Body of pancreas (tissue), 4 donors: ENCODE data around the gene CCDC198. TPM values are rescaled to one million over a fixed set of nuclear protein-coding genes. Genes with fewer than 3 reads are reported as not detected.
A peak's percentile ranks its signal among the peaks of the same experiment; 100 is the strongest.

Source experiments
- ATAC-seq: fragments of 150-250 bp; one replicate; pipeline ENCODE4 v1.9.1; 2016
- DNase-seq, 4 donors: peaks; one replicate each; pipeline ENCODE4 v3.0.0-alpha.2; 2019
- H3K27ac ChIP-seq, 4 donors: fragments of 200-600 bp; sonication (generic); 1 replicate in 3 of 4; 2 replicates in 1 of 4; pipeline versions ENCODE4 v1.5.1 to v1.6.1; 2016 to 2019; ENCODE audit warnings: mild to moderate bottlenecking in 1 of 4, mixed read lengths in 1 of 4, moderate library complexity in 1 of 4
- H3K27me3 ChIP-seq, 2 donors: fragments of 200-600 bp; sonication (generic); one replicate each; pipeline ENCODE4 v1.6.0; 2016; ENCODE audit warnings: mild to moderate bottlenecking in 1 of 2
- H3K36me3 ChIP-seq, 2 donors: fragments of 200-600 bp; sonication (generic); replicated peaks in 1 of 2; 2 replicates each; pipeline ENCODE4 v1.5.1; 2016; ENCODE audit warnings: low read depth in 2 of 2; ENCODE audit not compliant: insufficient read depth in 1 of 2
- H3K4me1 ChIP-seq: fragments of 200-600 bp; sonication (generic); one replicate; pipeline ENCODE4 v1.6.0; 2016
- H3K4me3 ChIP-seq, 2 donors: fragments of 200-600 bp; sonication (generic); 1 replicate in 1 of 2; 2 replicates in 1 of 2; pipeline ENCODE4 v1.5.1; 2016 to 2019
- H3K9me3 ChIP-seq, 3 donors: fragments of 200-600 bp; sonication (generic); 1 replicate in 2 of 3; 2 replicates in 1 of 3; pipeline ENCODE4 v1.5.1; 2016
- POLR2A ChIP-seq, 3 donors: fragments of 450-650 bp; IDR thresholded peaks; one replicate each; pipeline ENCODE4 v1.6.1; 2016; ENCODE audit warnings: antibody characterized with exemption in 3 of 3, mild to moderate bottlenecking in 2 of 3
- WGBS, 2 donors: methylation state at CpG; one replicate each; pipeline ENCODE4 v1.1.5; 2017; 5-methylcytosine and 5-hydroxymethylcytosine counted together
- intact Hi-C: fragments of 100-400 bp; cut with DNase I; formaldehyde crosslinking; loops from one replicate; pipeline ENCODE4 v1.15.1; 2023
- total RNA-seq, 2 donors: library from RNA; depleted of rRNA; stranded (reverse); fragments of >200 nt; gene quantifications; one replicate each; pipeline ENCODE4 v1.1.0, GENCODE V29; 2016
- TF ChIP-seq, protein P1 (sequence below), 7 experiments: fragments of 450-650 bp in 4 of 7; fragments of 200-600 bp in 3 of 7; sonication (generic) in 3 of 7; IDR thresholded peaks; one replicate each; pipeline ENCODE4 v1.5.1; 2016 to 2019; ENCODE audit warnings: antibody characterized with exemption in 7 of 7

Gene CCDC198
- total RNA-seq, 2 donors from 2014 or later = 97.8 to 123 TPM

DNA sequence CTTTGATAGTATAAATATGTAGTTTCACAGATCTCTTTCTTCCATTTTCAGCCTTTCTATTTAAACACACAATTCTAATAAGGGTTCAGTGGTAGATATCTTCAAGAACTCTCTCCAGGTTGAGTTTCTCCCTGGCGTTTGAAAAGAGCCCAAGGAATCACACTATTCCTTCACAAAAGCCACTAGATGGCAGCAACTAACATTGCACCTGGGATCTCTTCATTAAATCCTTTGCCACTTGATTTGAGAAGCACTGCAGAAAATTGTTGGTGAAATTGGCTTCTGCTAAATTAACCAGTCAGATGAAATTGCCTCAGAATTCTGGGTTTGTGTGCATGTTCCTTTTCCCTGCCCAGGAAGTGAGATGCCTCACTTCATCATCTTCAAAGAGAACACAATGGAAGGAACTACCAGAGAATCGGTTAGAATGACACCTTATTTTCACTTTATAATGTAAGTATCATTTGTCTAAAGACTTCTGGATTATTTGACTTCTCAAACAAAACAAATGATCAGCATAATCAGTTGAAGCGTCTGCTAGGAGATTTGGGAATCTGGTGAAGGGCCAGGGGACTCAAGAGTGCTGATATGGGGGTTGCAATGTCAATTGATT, 6.8 kb downstream of the CCDC198 start:
- intact Hi-C loops = loop anchor here (10.0 kb wide), 1 partner anchor 588 kb away; no protein-coding TSS in a partner anchor
- 31 to 32% methylated on average over 3 of the region's 3 CpGs for WGBS, 2 donors

DNA sequence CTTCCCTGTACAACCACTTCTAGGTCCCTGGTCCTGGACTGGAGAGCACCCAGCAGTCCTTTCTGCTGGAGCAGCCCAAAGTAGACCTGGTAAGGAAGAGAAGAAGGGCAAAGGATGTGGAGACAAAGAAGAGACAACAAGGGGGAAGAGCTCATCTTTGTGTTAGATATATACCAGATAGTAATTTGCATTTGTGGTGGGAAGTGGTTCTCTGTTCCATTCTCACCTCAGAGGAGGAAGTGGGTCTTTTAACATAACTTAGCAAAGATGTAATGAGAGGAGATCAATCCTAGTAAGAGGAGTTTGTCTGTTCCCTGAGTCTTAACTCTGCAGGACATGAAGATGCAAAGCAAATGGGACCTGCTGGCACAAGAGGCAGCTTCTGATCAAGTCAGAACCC, 8.0 kb downstream of the CCDC198 start:
- Histone ChIP-seq H3K27ac (no peak overlapping the region), H3K27me3 (no peaks in the 10 kb centered on the region), H3K4me1 (no peaks in the 10 kb centered on the region), H3K4me3 (no peak overlapping the region), H3K36me3 (no peaks in the 10 kb centered on the region), H3K9me3 (no peaks in the 10 kb centered on the region)
- TF ChIP-seq, protein P1, sequence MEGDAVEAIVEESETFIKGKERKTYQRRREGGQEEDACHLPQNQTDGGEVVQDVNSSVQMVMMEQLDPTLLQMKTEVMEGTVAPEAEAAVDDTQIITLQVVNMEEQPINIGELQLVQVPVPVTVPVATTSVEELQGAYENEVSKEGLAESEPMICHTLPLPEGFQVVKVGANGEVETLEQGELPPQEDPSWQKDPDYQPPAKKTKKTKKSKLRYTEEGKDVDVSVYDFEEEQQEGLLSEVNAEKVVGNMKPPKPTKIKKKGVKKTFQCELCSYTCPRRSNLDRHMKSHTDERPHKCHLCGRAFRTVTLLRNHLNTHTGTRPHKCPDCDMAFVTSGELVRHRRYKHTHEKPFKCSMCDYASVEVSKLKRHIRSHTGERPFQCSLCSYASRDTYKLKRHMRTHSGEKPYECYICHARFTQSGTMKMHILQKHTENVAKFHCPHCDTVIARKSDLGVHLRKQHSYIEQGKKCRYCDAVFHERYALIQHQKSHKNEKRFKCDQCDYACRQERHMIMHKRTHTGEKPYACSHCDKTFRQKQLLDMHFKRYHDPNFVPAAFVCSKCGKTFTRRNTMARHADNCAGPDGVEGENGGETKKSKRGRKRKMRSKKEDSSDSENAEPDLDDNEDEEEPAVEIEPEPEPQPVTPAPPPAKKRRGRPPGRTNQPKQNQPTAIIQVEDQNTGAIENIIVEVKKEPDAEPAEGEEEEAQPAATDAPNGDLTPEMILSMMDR (IDR thresholded peaks at IDR 0.05) = no peak
- TF ChIP-seq POLR2A (IDR thresholded peaks at IDR 0.05) = no peak
- no peak for DNase-seq
- intact Hi-C loops = loop anchor here (10.0 kb wide), 1 partner anchor 589 kb away; no protein-coding TSS in a partner anchor
- ATAC-seq = no peak

More for the DNA sequence above, 6.8 kb downstream of the CCDC198 start:
- H3K9me3 ChIP-seq = no peaks in the 10 kb centered on the region
- H3K36me3 ChIP-seq = no peaks in the 10 kb centered on the region
- DNase-seq (peak in 3 of 4 donors; percentile 10 to 37 (median 17)), ATAC-seq (peak; percentile 60)
- H3K4me1 ChIP-seq = no peaks in the 10 kb centered on the region
- H3K27ac ChIP-seq = no peak overlapping the region
- H3K4me3 ChIP-seq = no peak overlapping the region
- TF ChIP-seq POLR2A (IDR thresholded peaks at IDR 0.05) = no peak
- TF ChIP-seq, protein P1 (IDR thresholded peaks at IDR 0.05) = peak; percentile 38 to 75 (median 68)
- H3K27me3 ChIP-seq = no peaks in the 10 kb centered on the region

DNA sequence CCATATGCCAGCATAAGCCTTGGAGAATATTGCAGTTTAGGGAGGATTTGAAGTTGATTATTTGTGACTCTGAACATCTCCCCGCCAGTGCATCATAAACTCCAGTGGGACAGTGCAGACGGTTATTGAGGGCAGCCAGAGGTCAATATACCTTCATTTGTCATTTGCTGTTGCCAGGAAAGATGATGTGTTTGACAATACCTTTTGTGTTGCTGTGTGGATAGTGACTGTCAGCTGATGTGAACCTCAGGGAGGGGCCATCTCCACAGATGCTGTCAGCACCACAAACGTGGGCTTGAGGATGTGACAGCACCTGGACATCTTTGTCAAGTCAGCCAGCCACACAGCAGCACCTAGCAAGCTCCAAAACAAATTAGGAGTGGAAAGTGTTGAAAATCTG, 11.5 kb downstream of the CCDC198 start:
- Histone ChIP-seq H3K27ac (no peak overlapping the region), H3K9me3 (no peaks in the 10 kb centered on the region), H3K4me3 (no peak overlapping the region), H3K4me1 (peaks cover 8% of the 10 kb centered on the region), H3K36me3 (no peaks in the 10 kb centered on the region), H3K27me3 (no peaks in the 10 kb centered on the region)
- TF ChIP-seq, protein P1 (IDR thresholded peaks at IDR 0.05) = no peak
- no peak for TF ChIP-seq POLR2A (IDR thresholded peaks at IDR 0.05)
- WGBS, 2 donors = 35 to 46% methylated on average over 3 of the region's 3 CpGs
- DNase-seq (no peak), ATAC-seq (no peak)
- intact Hi-C loops = loop anchor here (10.0 kb wide), 1 partner anchor 593 kb away; no protein-coding TSS in a partner anchor

DNA sequence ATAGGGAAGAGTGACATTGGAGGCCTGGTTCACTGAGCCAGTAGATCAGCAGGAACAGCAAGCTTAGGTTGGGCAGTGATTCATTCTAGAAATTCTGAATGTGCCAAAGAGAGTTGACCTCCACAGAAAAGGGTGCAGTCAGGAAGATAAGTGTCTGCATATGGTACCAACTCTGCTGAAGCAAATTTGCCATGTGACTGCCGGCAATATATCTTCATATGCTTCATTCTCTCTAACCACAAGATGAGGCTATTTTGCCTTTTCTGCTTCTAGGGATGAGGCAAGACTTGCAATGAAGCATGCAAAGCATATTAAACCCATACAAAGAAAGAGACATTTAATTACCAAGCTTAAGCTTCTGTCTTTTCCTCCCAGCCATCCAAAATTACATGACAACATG, 13.6 kb downstream of the CCDC198 start:
- no peak for TF ChIP-seq POLR2A (IDR thresholded peaks at IDR 0.05)
- TF ChIP-seq, protein P1 (IDR thresholded peaks at IDR 0.05) = no peak

DNA sequence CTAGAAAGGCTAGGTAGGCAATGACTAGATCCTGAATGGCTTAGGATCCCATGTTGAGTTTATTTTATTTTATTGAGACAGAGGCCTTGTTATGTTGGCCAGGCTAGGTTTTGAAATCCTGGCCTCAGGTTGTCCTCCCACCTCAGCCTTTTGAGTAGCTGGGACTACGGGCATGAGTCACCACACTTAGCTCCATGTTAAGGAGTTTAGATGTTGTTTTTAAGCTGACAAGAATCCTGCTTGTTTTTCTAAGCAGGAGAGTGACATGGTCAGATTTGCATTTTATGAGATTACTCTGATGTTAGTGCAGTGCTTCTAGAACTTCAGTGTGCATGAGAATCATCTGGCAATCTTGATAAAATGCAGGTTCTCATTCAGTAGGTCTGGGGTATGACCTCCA, 14.5 kb downstream of the CCDC198 start:
- whole genome bisulfite sequencing, 2 donors = 47 to 95% methylated on average over 1 of the region's 1 CpG
- no peak for TF ChIP-seq POLR2A (IDR thresholded peaks at IDR 0.05)
- TF ChIP-seq, protein P1 (IDR thresholded peaks at IDR 0.05) = no peak
- H3K9me3 ChIP-seq = no peaks in the 10 kb centered on the region
- DNase-seq (no peak), ATAC-seq (no peak)
- H3K4me1 ChIP-seq = peaks cover 8% of the 10 kb centered on the region
- intact Hi-C loops = no loop called here
- H3K27me3 ChIP-seq = no peaks in the 10 kb centered on the region
- no peak overlapping the region for H3K4me3 ChIP-seq
- no peak overlapping the region for H3K27ac ChIP-seq
- H3K36me3 ChIP-seq = no peaks in the 10 kb centered on the region

More for the DNA sequence above, 13.6 kb downstream of the CCDC198 start:
- WGBS, 2 donors = 86% methylated on average over 1 of the region's 1 CpG
- Histone ChIP-seq H3K4me3 (no peak overlapping the region), H3K27me3 (no peaks in the 10 kb centered on the region), H3K27ac (no peak overlapping the region), H3K36me3 (no peaks in the 10 kb centered on the region), H3K9me3 (no peaks in the 10 kb centered on the region), H3K4me1 (peaks cover 8% of the 10 kb centered on the region)
- ATAC-seq = no peak
- no peak for DNase-seq
- intact Hi-C loops = loop anchor here (10.0 kb wide), 1 partner anchor 595 kb away; no protein-coding TSS in a partner anchor
